ENCODE measurements around the gene TOMM34. TPM values are rescaled to one million over a fixed set of nuclear protein-coding genes. Genes with fewer than 3 reads are reported as not detected.

Gene TOMM34
- total and polyA plus RNA-seq, 2 of the 13 experiments (the other 11 are each of a cell fraction or from before 2014, with no cell fraction given), result 36.2 to 52.0 TPM

- TF ChIP-seq SIN3A (IDR thresholded peaks at IDR 0.05; ENCODE audit: borderline replicate concordance, low read depth, low read length) (peak; percentile 96), BRD4 (CRISPR knock-in tag; IDR thresholded peaks at IDR 0.05) (peak; percentile 92), ZBTB20 (CRISPR knock-in tag; IDR thresholded peaks at IDR 0.05; ENCODE audit: borderline replicate concordance, low read depth) (peak; percentile 87), ZNF7 (CRISPR knock-in tag; IDR thresholded peaks at IDR 0.05) (no peak), ZNF607 (CRISPR knock-in tag; IDR thresholded peaks at IDR 0.05; ENCODE audit: borderline replicate concordance) (peak; percentile 96), ZSCAN25 (CRISPR knock-in tag; IDR thresholded peaks at IDR 0.05) (peak; percentile 88), CC2D1A (CRISPR knock-in tag; IDR thresholded peaks at IDR 0.05) (peak; percentile 96), MED8 (CRISPR knock-in tag; IDR thresholded peaks at IDR 0.05; ENCODE audit: insufficient replicate concordance) (no peak), FUBP1 (CRISPR knock-in tag; IDR thresholded peaks at IDR 0.05; ENCODE audit: borderline replicate concordance) (peak; percentile 93; the same call in 1 of the 2 replicates), PPARG (CRISPR knock-in tag; conservative IDR thresholded peaks at IDR 0.05) (peak; percentile 58; the same call in 1 of the 2 replicates), MTERF4 (CRISPR knock-in tag; IDR thresholded peaks at IDR 0.05) (peak; percentile 99), ZNF274 (CRISPR knock-in tag; IDR thresholded peaks at IDR 0.05) (peak; percentile 98), ZNF616 (CRISPR knock-in tag; IDR thresholded peaks at IDR 0.05; ENCODE audit: low read depth) (no peak), ZHX1 (CRISPR knock-in tag; IDR thresholded peaks at IDR 0.05; ENCODE audit: low read depth) (peak; percentile 84; the same call in 1 of the 2 replicates), SAFB2 (CRISPR knock-in tag; IDR thresholded peaks at IDR 0.05; ENCODE audit: borderline replicate concordance, low read depth) (peak; percentile 98), SRSF1 (optimal IDR thresholded peaks at IDR 0.05; ENCODE audit: low read depth, low read length) (peak; percentile 95), ZNF564 (CRISPR knock-in tag; IDR thresholded peaks at IDR 0.05) (peak; percentile 77), KDM6A (CRISPR knock-in tag; IDR thresholded peaks at IDR 0.05; ENCODE audit: low read depth) (peak; percentile 54; the same call in 1 of the 2 replicates)
- TF ChIP-seq, protein P1, sequence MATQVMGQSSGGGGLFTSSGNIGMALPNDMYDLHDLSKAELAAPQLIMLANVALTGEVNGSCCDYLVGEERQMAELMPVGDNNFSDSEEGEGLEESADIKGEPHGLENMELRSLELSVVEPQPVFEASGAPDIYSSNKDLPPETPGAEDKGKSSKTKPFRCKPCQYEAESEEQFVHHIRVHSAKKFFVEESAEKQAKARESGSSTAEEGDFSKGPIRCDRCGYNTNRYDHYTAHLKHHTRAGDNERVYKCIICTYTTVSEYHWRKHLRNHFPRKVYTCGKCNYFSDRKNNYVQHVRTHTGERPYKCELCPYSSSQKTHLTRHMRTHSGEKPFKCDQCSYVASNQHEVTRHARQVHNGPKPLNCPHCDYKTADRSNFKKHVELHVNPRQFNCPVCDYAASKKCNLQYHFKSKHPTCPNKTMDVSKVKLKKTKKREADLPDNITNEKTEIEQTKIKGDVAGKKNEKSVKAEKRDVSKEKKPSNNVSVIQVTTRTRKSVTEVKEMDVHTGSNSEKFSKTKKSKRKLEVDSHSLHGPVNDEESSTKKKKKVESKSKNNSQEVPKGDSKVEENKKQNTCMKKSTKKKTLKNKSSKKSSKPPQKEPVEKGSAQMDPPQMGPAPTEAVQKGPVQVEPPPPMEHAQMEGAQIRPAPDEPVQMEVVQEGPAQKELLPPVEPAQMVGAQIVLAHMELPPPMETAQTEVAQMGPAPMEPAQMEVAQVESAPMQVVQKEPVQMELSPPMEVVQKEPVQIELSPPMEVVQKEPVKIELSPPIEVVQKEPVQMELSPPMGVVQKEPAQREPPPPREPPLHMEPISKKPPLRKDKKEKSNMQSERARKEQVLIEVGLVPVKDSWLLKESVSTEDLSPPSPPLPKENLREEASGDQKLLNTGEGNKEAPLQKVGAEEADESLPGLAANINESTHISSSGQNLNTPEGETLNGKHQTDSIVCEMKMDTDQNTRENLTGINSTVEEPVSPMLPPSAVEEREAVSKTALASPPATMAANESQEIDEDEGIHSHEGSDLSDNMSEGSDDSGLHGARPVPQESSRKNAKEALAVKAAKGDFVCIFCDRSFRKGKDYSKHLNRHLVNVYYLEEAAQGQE (IDR thresholded peaks at IDR 0.05; ENCODE audit: borderline replicate concordance in 1 of 2, low read depth in 1 of 2, low read length in 2 of 2), result peak in 1 of 2 experiments; percentile 50; a peak in 1 of 4 replicates
Observed at GRCh38 chr20:44966030-44966961, 6.1 kb upstream of the TOMM34 start, which contains the start of gene STK4 (continued).
